Measurements from ENCODE around the gene PABPN1L.

Gene PABPN1L

GRCh38 chr16:88870608-88871348, 4.3 kb upstream of the PABPN1L start:
- no peak for DNase-seq (ENCODE audit: low read depth in 3 of 3)

GRCh38 chr16:88869673-88869980, 3.2 kb upstream of the PABPN1L start:
- no peak for DNase-seq (ENCODE audit: low read depth in 3 of 3)

- DNase-seq (ENCODE audit: low read depth in 3 of 3): no peak
Observed at GRCh38 chr16:88868974-88869672, 2.7 kb upstream of the PABPN1L start.

GRCh38 chr16:88867581-88868246, 1.3 kb upstream of the PABPN1L start:
- DNase-seq (ENCODE audit: low read depth in 3 of 3): no peak

GRCh38 chr16:88865742-88866141, 718 bp downstream of the PABPN1L start:
- no peak for DNase-seq (ENCODE audit: low read depth in 3 of 3)

GRCh38 chr16:88865310-88865709, 1.1 kb downstream of the PABPN1L start:
- no peak for DNase-seq (ENCODE audit: low read depth in 3 of 3)

GRCh38 chr16:88864521-88864920, 1.9 kb downstream of the PABPN1L start:
- DNase-seq (ENCODE audit: low read depth in 3 of 3): no peak

GRCh38 chr16:88864099-88864498, 2.4 kb downstream of the PABPN1L start:
- DNase-seq (ENCODE audit: low read depth in 3 of 3): no peak

GRCh38 chr16:88863426-88863825, 3.0 kb downstream of the PABPN1L start:
- no peak for DNase-seq (ENCODE audit: low read depth in 3 of 3)

GRCh38 chr16:88862968-88863367, 3.5 kb downstream of the PABPN1L start:
- DNase-seq (ENCODE audit: low read depth in 3 of 3): no peak

GRCh38 chr16:88861359-88861758, 5.1 kb downstream of the PABPN1L start:
- DNase-seq (ENCODE audit: low read depth in 3 of 3): no peak

GRCh38 chr16:88859381-88860091, 6.9 kb downstream of the PABPN1L start:
- DNase-seq (ENCODE audit: low read depth in 3 of 3): no peak

- DNase-seq (ENCODE audit: low read depth in 3 of 3): peak; percentile 52 to 77 (median 54)
Observed at GRCh38 chr16:88857728-88858339, 8.6 kb downstream of the PABPN1L start.

- peak; percentile 97 to 99 (median 99) for DNase-seq (ENCODE audit: low read depth in 3 of 3)
Observed at GRCh38 chr16:88856828-88857727, 9.4 kb downstream of the PABPN1L start, which contains the start of the genes GALNS and TRAPPC2L. Gene GALNS (minus strand): TSS chr16:88856947. CDS start chr16:88856877, 70 bp downstream. Gene TRAPPC2L (plus strand): TSS chr16:88857127. CDS start chr16:88857151, 24 bp downstream.

GRCh38 chr16:88856122-88856827, 10.2 kb downstream of the PABPN1L start:
- no peak for DNase-seq (ENCODE audit: low read depth in 3 of 3)

- DNase-seq (ENCODE audit: low read depth in 3 of 3): no peak
Observed at GRCh38 chr16:88855736-88856121, 10.7 kb downstream of the PABPN1L start.

- no peak for DNase-seq (ENCODE audit: low read depth in 3 of 3)
Observed at GRCh38 chr16:88855176-88855575, 11.3 kb downstream of the PABPN1L start.

GRCh38 chr16:88854306-88855111, 12.0 kb downstream of the PABPN1L start:
- no peak for DNase-seq (ENCODE audit: low read depth in 3 of 3)

- no peak for DNase-seq (ENCODE audit: low read depth in 3 of 3)
Observed at GRCh38 chr16:88853325-88853941, 13.0 kb downstream of the PABPN1L start.

Measured in stimulated activated CD4-positive, alpha-beta T cell treated with anti-CD3 and anti-CD28 coated beads, TNF-alpha, amount 100 ng/mL, for 24 hours (primary cell).